NB4 (cell line): ENCODE measurements around the gene ARHGEF17.

Experiments
- POLR2A ChIP-seq: IDR thresholded peaks from 2 replicates; pipeline ENCODE4 v1.6.1; 2011; ENCODE audit warnings: mild to moderate bottlenecking; ENCODE audit not compliant: insufficient read length; ENCODE audit errors: extremely low read depth
- TF ChIP-seq, protein P1 (sequence below): IDR thresholded peaks from one replicate; pipeline ENCODE4 v1.5.1; 2012; ENCODE audit warnings: low read depth, low read length
- TF ChIP-seq, protein P2 (sequence below): IDR thresholded peaks from 2 replicates; pipeline ENCODE4 v1.6.1; 2011; ENCODE audit warnings: low read depth, low read length

DNA sequence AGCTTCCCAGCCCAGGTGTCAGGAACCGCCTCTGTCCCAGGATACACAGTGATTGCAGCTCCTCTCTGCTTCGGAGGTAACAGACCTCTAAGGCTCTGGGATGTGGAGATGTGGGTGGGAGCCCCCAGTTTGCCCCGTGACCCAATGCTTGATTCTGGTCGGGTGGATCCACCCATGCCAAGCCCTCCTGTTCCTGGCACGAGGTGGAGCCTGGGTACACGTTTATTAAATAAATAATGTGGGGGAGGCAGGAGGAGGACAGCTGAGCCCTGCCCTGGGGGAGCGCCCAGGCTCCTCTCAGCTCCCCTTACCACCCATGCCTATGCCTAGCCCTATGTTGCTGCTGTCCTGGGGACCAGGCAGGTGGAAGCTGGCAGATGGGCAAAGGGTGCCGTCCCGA is 16.0 kb downstream of the ARHGEF17 start:
- TF ChIP-seq POLR2A = no peak
- TF ChIP-seq, protein P1, sequence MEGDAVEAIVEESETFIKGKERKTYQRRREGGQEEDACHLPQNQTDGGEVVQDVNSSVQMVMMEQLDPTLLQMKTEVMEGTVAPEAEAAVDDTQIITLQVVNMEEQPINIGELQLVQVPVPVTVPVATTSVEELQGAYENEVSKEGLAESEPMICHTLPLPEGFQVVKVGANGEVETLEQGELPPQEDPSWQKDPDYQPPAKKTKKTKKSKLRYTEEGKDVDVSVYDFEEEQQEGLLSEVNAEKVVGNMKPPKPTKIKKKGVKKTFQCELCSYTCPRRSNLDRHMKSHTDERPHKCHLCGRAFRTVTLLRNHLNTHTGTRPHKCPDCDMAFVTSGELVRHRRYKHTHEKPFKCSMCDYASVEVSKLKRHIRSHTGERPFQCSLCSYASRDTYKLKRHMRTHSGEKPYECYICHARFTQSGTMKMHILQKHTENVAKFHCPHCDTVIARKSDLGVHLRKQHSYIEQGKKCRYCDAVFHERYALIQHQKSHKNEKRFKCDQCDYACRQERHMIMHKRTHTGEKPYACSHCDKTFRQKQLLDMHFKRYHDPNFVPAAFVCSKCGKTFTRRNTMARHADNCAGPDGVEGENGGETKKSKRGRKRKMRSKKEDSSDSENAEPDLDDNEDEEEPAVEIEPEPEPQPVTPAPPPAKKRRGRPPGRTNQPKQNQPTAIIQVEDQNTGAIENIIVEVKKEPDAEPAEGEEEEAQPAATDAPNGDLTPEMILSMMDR = no peak
- TF ChIP-seq, protein P2, sequence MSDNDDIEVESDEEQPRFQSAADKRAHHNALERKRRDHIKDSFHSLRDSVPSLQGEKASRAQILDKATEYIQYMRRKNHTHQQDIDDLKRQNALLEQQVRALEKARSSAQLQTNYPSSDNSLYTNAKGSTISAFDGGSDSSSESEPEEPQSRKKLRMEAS = no peak
